HepG2 (cell line): ENCODE data around the gene F8. TPM values are rescaled to one million over a fixed set of nuclear protein-coding genes. Genes with fewer than 3 reads are reported as not detected.

Source experiments
- ATAC-seq: fragments of 200-7000 bp; cut with Tn5 transposase; 3 replicates; pipeline ENCODE4 v1.9.1; 2020; ENCODE audit warnings: mild to moderate bottlenecking, moderate library complexity
- BruUV-seq: library from RNA; stranded (reverse); fragments of 400-500 nt; replicated peaks from 2 replicates; lab custom pipeline; 2021; lab: Mats Ljungman, UMichigan
- CTCF ChIA-PET: fragments of 300-600 bp; formaldehyde crosslinking; extraction: SDS; loops from one replicate; lab custom pipeline; 2021; ENCODE audit warnings: low total read pairs, inconsistent platforms, low intra/inter-chr PET ratio; lab: Yijun Ruan, JAX
- POLR2A ChIA-PET: fragments of 350-600 bp; sonication (Branson Sonifier 250); formaldehyde crosslinking; loops from one replicate; lab custom pipeline; 2020; ENCODE audit warnings: antibody characterized with exemption, inconsistent platforms; lab: Yijun Ruan, JAX
- DNase-seq: peaks from one replicate; pipeline ENCODE4 v3.0.0-alpha.2; 2015; ENCODE audit warnings: low spot score
- FAIRE-seq: peaks from 3 replicates; lab custom pipeline; 2011; peaks lifted over from hg19 to GRCh38; lab: Jason Lieb, UNC
- H2AFZ ChIP-seq: one replicate; pipeline ENCODE4 v1.6.1; 2011; ENCODE audit warnings: low read length, inconsistent platforms
- H3K27ac ChIP-seq: fragments of 300-600 bp; 3 replicates; pipeline ENCODE4 v1.8.0; 2011; ENCODE audit warnings: mixed run types, mild to moderate bottlenecking, mixed read lengths, low read length, inconsistent platforms; ENCODE audit not compliant: insufficient read depth; ENCODE audit errors: extremely low read length
- H3K27me3 ChIP-seq, 2 experiments: fragments of 200-600 bp in 1 of 2; 2 replicates in 1 of 2; 3 replicates in 1 of 2; pipeline versions ENCODE4 v1.6.0 to v1.8.0; 2011; ENCODE audit warnings: low read length in 2 of 2, mild to moderate bottlenecking in 2 of 2, moderate library complexity in 2 of 2, inconsistent platforms in 1 of 2; ENCODE audit not compliant: insufficient read depth in 2 of 2, control insufficient read depth in 1 of 2
- H3K36me3 ChIP-seq, 2 experiments: fragments of 200-600 bp in 1 of 2; replicated peaks in 1 of 2; 2 replicates in 1 of 2; 3 replicates in 1 of 2; pipeline versions ENCODE4 v1.5.1 to v1.8.0; 2011; ENCODE audit warnings: low read length in 2 of 2, inconsistent platforms in 1 of 2; ENCODE audit not compliant: insufficient read depth in 2 of 2, control insufficient read depth in 1 of 2
- H3K4me1 ChIP-seq: 2 replicates; pipeline ENCODE4 v1.5.1; 2012; ENCODE audit warnings: low read length, inconsistent platforms; ENCODE audit not compliant: insufficient read depth
- H3K4me2 ChIP-seq: 2 replicates; pipeline ENCODE4 v1.6.0; 2011; ENCODE audit warnings: low read depth, low read length, inconsistent platforms
- H3K4me3 ChIP-seq, 3 experiments: fragments of 200-600 bp in 1 of 3; sonication (generic), shearing (Covaris generic) in 1 of 3; replicated peaks in 1 of 3; 2 replicates each; pipeline ENCODE4 v1.5.1; 2011 to 2016; ENCODE audit warnings: low read length in 3 of 3, inconsistent platforms in 2 of 3, low read depth in 2 of 3, mild to moderate bottlenecking in 2 of 3, control low read depth in 1 of 3, mixed read lengths in 1 of 3; ENCODE audit not compliant: insufficient read depth in 1 of 3
- H3K79me2 ChIP-seq: one replicate; pipeline ENCODE4 v1.6.1; 2011; ENCODE audit warnings: low read length, inconsistent platforms; ENCODE audit not compliant: insufficient read depth
- H3K9ac ChIP-seq: 2 replicates; pipeline ENCODE4 v1.6.0; 2011; ENCODE audit warnings: mild to moderate bottlenecking, low read depth, low read length, inconsistent platforms; ENCODE audit not compliant: insufficient read depth
- H3K9me3 ChIP-seq: 2 replicates; pipeline ENCODE4 v1.5.1; 2012; ENCODE audit warnings: mild to moderate bottlenecking, low read length
- H4K20me1 ChIP-seq: 2 replicates; pipeline ENCODE4 v1.6.0; 2011; ENCODE audit warnings: inconsistent platforms, mild to moderate bottlenecking, low read length, moderate library complexity; ENCODE audit not compliant: insufficient read depth
- AHR ChIP-seq: IDR thresholded peaks from 2 replicates; pipeline ENCODE4 v1.6.1; 2018; ENCODE audit warnings: missing genetic modification reagents, missing compliant biosample characterization
- HDAC1 ChIP-seq: sonication (generic); formaldehyde crosslinking; IDR thresholded peaks from 2 replicates; pipeline ENCODE4 v1.5.1; 2020; ENCODE audit warnings: mild to moderate bottlenecking, missing genetic modification reagents
- KLF13 ChIP-seq: sonication (generic); formaldehyde crosslinking; IDR thresholded peaks from 2 replicates; pipeline ENCODE4 v1.4.0; 2020; ENCODE audit warnings: mild to moderate bottlenecking, missing genetic modification reagents
- MTA1 ChIP-seq: sonication (generic); formaldehyde crosslinking; IDR thresholded peaks from 2 replicates; pipeline ENCODE4 v1.4.0; 2020; ENCODE audit warnings: missing genetic modification reagents, mild to moderate bottlenecking, borderline replicate concordance
- MTF2 ChIP-seq: sonication (generic); formaldehyde crosslinking; IDR thresholded peaks from 2 replicates; pipeline ENCODE4 v1.5.0; 2020; ENCODE audit warnings: missing genetic modification reagents, borderline replicate concordance
- SETDB1 ChIP-seq: sonication (generic); formaldehyde crosslinking; IDR thresholded peaks from 2 replicates; pipeline ENCODE4 v1.5.1; 2020; ENCODE audit warnings: missing genetic modification reagents, mild to moderate bottlenecking, borderline replicate concordance
- SMAD9 ChIP-seq: sonication (generic); formaldehyde crosslinking; IDR thresholded peaks from 2 replicates; pipeline ENCODE4 v1.5.1; 2020; ENCODE audit warnings: mild to moderate bottlenecking, missing genetic modification reagents
- SNAI1 ChIP-seq: sonication (generic); formaldehyde crosslinking; IDR thresholded peaks from 2 replicates; pipeline ENCODE4 v1.5.0; 2020; ENCODE audit warnings: mild to moderate bottlenecking, missing genetic modification reagents, borderline replicate concordance
- ZNF546 ChIP-seq: sonication (generic); formaldehyde crosslinking; conservative IDR thresholded peaks from 2 replicates; pipeline ENCODE4 v1.8.1; 2023; ENCODE audit warnings: mild to moderate bottlenecking, missing genetic modification reagents
- ZNF7 ChIP-seq: IDR thresholded peaks from 2 replicates; pipeline ENCODE4 v1.6.1; 2016; ENCODE audit warnings: missing biosample characterization, missing genetic modification reagents
- ZNF761 ChIP-seq: sonication (generic); formaldehyde crosslinking; conservative IDR thresholded peaks from 2 replicates; pipeline ENCODE4 v1.4.0; 2020; ENCODE audit warnings: mild to moderate bottlenecking, missing genetic modification reagents
- ZNF775 ChIP-seq: sonication (generic); formaldehyde crosslinking; IDR thresholded peaks from 2 replicates; pipeline ENCODE4 v1.4.0; 2020; ENCODE audit warnings: missing genetic modification reagents, mild to moderate bottlenecking, moderate library complexity, borderline replicate concordance
- ZNF883 ChIP-seq: sonication (generic); formaldehyde crosslinking; IDR thresholded peaks from 2 replicates; pipeline ENCODE4 v1.5.1; 2020; ENCODE audit warnings: mild to moderate bottlenecking, missing genetic modification reagents; ENCODE audit errors: not compliant biosample characterization
- WGBS: methylation state at CpG from one replicate; pipeline ENCODE4 v1.1.6; 2017; ENCODE audit warnings: low lambda C conversion rate; 5-methylcytosine and 5-hydroxymethylcytosine counted together
- in situ Hi-C: cut with HindIII; loops from 2 replicates; pipeline ENCODE4 v1.10.0; 2017; ENCODE audit warnings: low pct_unique_long_range_greater_than_20kb; ENCODE audit not compliant: extremely low pct_ligation_motif_present
- intact Hi-C: fragments of 100-400 bp; cut with micrococcal nuclease; formaldehyde crosslinking; loops from one replicate; pipeline ENCODE4 v1.10.0; 2022; ENCODE audit not compliant: unreplicated experiment
- polyA plus RNA-seq, 8 experiments: library from polyadenylated mRNA; depleted of rRNA in 3 of 8; stranded (reverse) in 7 of 8; unstranded in 1 of 8; fragments of >200 nt; fragmentation: Illumina TruSeq in 4 of 8; extraction: Trizol in 4 of 8; gene quantifications; 2 replicates each; pipeline versions ENCODE4 v1.2.1 to v1.2.3, GENCODE V29; 2011 to 2016; ENCODE audit warnings: low read depth in 4 of 8, missing spikeins in 1 of 8, mixed read lengths in 1 of 8; ENCODE audit not compliant: insufficient read depth in 1 of 8
- total RNA-seq, 5 experiments: library from RNA; depleted of rRNA; stranded (reverse); fragments of >200 nt; fragmentation: Illumina TruSeq; extraction: Trizol; gene quantifications; 2 replicates each; pipeline ENCODE4 v1.2.3, GENCODE V29; 2016; ENCODE audit warnings: low read depth in 1 of 5
- TF ChIP-seq, protein P1 (sequence below): sonication (generic); formaldehyde crosslinking; IDR thresholded peaks from 2 replicates; pipeline ENCODE4 v1.4.0; 2020; ENCODE audit warnings: missing genetic modification reagents, borderline replicate concordance
- TF ChIP-seq, protein P2 (sequence below): sonication (generic); formaldehyde crosslinking; IDR thresholded peaks from 2 replicates; pipeline ENCODE4 v1.5.1; 2020; ENCODE audit warnings: missing genetic modification reagents, mild to moderate bottlenecking, borderline replicate concordance
- TF ChIP-seq, protein P3 (sequence below): sonication (generic); formaldehyde crosslinking; IDR thresholded peaks from 2 replicates; pipeline ENCODE4 v1.4.0; 2020; ENCODE audit warnings: missing genetic modification reagents

Gene F8
- total and polyA plus RNA-seq, 2 of the 13 experiments (the other 11 are each of a cell fraction or from before 2014, with no cell fraction given), result 0.29 to 0.61 TPM

DNA sequence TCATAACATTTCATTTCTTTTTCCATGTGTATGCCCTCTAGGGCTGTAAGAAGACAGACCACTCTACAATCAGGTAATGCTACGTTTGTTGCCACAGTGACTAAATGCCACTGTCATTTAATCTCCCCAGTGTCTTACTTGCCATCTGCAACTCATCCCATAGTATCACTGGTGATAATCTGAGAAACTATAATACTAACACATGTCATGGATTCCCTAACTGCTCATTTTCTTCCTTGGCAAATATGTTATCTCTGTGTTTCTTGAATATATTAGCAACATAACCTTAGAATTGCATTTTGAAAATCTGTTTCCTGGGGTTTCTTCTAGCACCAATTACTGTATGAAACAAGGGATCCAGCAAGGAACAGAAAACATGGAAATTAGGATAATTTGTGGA is 130.2 kb downstream of the F8 start:
- TF ChIP-seq SMAD9 (CRISPR knock-in tag) (no peak), KLF13 (CRISPR knock-in tag) (no peak), SNAI1 (no peak), SETDB1 (CRISPR knock-in tag) (no peak), ZNF761 (CRISPR knock-in tag) (no peak)
- TF ChIP-seq, protein P1, sequence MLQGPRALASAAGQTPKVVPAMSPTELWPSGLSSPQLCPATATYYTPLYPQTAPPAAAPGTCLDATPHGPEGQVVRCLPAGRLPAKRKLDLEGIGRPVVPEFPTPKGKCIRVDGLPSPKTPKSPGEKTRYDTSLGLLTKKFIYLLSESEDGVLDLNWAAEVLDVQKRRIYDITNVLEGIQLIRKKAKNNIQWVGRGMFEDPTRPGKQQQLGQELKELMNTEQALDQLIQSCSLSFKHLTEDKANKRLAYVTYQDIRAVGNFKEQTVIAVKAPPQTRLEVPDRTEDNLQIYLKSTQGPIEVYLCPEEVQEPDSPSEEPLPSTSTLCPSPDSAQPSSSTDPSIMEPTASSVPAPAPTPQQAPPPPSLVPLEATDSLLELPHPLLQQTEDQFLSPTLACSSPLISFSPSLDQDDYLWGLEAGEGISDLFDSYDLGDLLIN, result no peak
- no peak overlapping the region for H3K4me3 ChIP-seq
- POLR2A ChIA-PET, result no interaction called here
- no peak overlapping the region for H3K9ac ChIP-seq
- H3K27ac ChIP-seq, result no peak overlapping the region
- ATAC-seq, result no peak
- H3K4me1 ChIP-seq, result no peaks in the 10 kb centered on the region
- no peak for FAIRE-seq
- no peaks in the 10 kb centered on the region for H4K20me1 ChIP-seq
- no peak overlapping the region for H3K4me2 ChIP-seq
- in situ Hi-C loops, result no loop called here
- H3K9me3 ChIP-seq, result no peaks in the 10 kb centered on the region
- H3K36me3 ChIP-seq, result no peaks in the 10 kb centered on the region
- 27% methylated on average over 1 of the region's 1 CpG for WGBS
- DNase-seq, result no peak
- intact Hi-C loops, result no loop called here
- 0 out of 5 replicates have a peak, but pooled peaks cover 0 to 1% of the 10 kb centered on the region in 2 experiments for H3K27me3 ChIP-seq
- H2AFZ ChIP-seq, result no peak overlapping the region
- CTCF ChIA-PET, result no interaction called here
- BruUV-seq, result no TSS peak
- H3K79me2 ChIP-seq, result no peaks in the 10 kb centered on the region

DNA sequence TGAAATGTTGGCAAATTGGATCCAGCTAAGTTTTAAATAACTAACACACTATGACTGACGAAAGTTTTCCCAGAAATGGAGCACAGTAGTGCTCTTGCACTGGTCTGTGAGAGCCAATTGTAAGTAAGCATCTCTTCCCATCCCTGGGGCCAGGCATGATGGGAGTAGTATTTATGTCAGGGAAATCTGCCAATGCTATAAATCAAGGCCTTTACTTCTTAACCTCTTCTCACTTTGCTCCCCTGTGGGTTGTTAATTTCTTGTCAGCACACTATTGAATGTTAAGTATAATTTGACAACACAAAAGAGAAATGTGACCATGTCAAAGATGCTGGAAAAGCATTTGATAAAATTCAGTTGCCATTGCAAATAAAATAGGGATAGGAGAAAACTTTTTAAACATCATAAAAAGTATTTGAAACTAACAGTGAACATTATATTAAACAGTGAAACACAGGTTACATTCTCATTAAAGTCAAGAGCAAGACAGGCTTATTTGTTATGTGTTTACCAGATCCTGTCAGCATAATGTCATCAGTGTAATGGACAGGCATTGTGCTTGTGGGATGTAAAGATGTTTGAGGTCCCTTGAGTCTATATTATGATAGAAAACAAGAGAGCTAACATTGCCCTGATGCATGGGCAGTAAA is 131.4 kb downstream of the F8 start:
- Histone ChIP-seq H2AFZ (no peak overlapping the region), H3K9me3 (no peaks in the 10 kb centered on the region), H3K9ac (no peak overlapping the region), H3K36me3 (no peaks in the 10 kb centered on the region), H3K4me2 (no peak overlapping the region), H4K20me1 (no peaks in the 10 kb centered on the region), H3K4me3 (no peak overlapping the region), H3K27ac (no peak overlapping the region), H3K4me1 (no peaks in the 10 kb centered on the region), H3K79me2 (no peaks in the 10 kb centered on the region), H3K27me3 (no peaks in the 10 kb centered on the region)
- CTCF ChIA-PET, result no interaction called here
- BruUV-seq, result no TSS peak
- in situ Hi-C loops (no loop called here), intact Hi-C loops (no loop called here)
- 85% methylated on average over 1 of the region's 1 CpG for WGBS
- ATAC-seq (no peak), DNase-seq (no peak), FAIRE-seq (no peak)
- POLR2A ChIA-PET, result no interaction called here
- TF ChIP-seq, protein P2, sequence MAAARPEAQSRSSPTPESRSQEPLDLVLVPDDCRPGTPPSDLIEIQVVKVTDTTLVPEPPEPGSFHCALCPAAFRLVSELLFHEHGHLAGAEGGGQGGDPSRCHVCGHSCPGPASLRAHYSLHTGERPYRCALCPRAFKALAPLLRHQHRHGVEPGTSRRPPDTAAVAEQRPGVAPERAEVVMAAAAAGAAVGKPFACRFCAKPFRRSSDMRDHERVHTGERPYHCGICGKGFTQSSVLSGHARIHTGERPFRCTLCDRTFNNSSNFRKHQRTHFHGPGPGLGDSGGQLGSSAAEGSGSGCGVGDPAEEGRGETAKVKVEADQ (CRISPR knock-in tag), result no peak
- TF ChIP-seq ZNF7 (no peak), ZNF883 (CRISPR knock-in tag) (no peak), MTF2 (CRISPR knock-in tag) (no peak), AHR (CRISPR knock-in tag) (no peak), HDAC1 (CRISPR knock-in tag) (no peak), ZNF775 (CRISPR knock-in tag) (no peak), MTA1 (CRISPR knock-in tag) (no peak), ZNF546 (no peak)
- TF ChIP-seq, protein P3, sequence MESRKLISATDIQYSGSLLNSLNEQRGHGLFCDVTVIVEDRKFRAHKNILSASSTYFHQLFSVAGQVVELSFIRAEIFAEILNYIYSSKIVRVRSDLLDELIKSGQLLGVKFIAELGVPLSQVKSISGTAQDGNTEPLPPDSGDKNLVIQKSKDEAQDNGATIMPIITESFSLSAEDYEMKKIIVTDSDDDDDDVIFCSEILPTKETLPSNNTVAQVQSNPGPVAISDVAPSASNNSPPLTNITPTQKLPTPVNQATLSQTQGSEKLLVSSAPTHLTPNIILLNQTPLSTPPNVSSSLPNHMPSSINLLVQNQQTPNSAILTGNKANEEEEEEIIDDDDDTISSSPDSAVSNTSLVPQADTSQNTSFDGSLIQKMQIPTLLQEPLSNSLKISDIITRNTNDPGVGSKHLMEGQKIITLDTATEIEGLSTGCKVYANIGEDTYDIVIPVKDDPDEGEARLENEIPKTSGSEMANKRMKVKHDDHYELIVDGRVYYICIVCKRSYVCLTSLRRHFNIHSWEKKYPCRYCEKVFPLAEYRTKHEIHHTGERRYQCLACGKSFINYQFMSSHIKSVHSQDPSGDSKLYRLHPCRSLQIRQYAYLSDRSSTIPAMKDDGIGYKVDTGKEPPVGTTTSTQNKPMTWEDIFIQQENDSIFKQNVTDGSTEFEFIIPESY (CRISPR knock-in tag), result no peak
